CD4-positive, alpha-beta T cell treated with Interferon gamma for 1 hour (primary cell): ENCODE results near the gene TRIM38.
"Not testable (repeated sequence)": the region's sequence is repeated elsewhere in the genome, so short reads cannot be mapped to it uniquely, and the experiment has no call there.

Source experiments
- DNase-seq: peaks from one replicate; pipeline ENCODE4 v3.0.0-alpha.2; 2020

Gene TRIM38

GRCh38 chr6:25943887-25944286, 18.7 kb upstream of the TRIM38 start:
- DNase-seq, result no peak

GRCh38 chr6:25944688-25945574, 17.7 kb upstream of the TRIM38 start:
- DNase-seq, result no peak

- DNase-seq, result not testable (repeated sequence)
Observed at GRCh38 chr6:25945738-25946137, 16.9 kb upstream of the TRIM38 start.

- DNase-seq, result no peak
Observed at GRCh38 chr6:25946631-25947030, 16.0 kb upstream of the TRIM38 start.

- DNase-seq, result not testable (repeated sequence)
Observed at GRCh38 chr6:25947492-25947891, 15.1 kb upstream of the TRIM38 start.

GRCh38 chr6:25949695-25950094, 12.9 kb upstream of the TRIM38 start:
- no peak for DNase-seq

GRCh38 chr6:25950297-25950696, 12.3 kb upstream of the TRIM38 start:
- no peak for DNase-seq

- no peak for DNase-seq
Observed at GRCh38 chr6:25951296-25952032, 11.1 kb upstream of the TRIM38 start.

- no peak for DNase-seq
Observed at GRCh38 chr6:25952535-25952934, 10.1 kb upstream of the TRIM38 start.

GRCh38 chr6:25953733-25954132, 8.9 kb upstream of the TRIM38 start:
- no peak for DNase-seq

- no peak for DNase-seq
Observed at GRCh38 chr6:25954756-25955155, 7.8 kb upstream of the TRIM38 start.

GRCh38 chr6:25956226-25956625, 6.4 kb upstream of the TRIM38 start:
- DNase-seq, result no peak

GRCh38 chr6:25958700-25959162, 3.9 kb upstream of the TRIM38 start:
- no peak for DNase-seq

- no peak for DNase-seq
Observed at GRCh38 chr6:25959890-25960536, 2.6 kb upstream of the TRIM38 start.

GRCh38 chr6:25960734-25961133, 1.9 kb upstream of the TRIM38 start:
- DNase-seq, result no peak

- no peak for DNase-seq
Observed at GRCh38 chr6:25961619-25962148, 918 bp upstream of the TRIM38 start.

GRCh38 chr6:25963426-25964123, 973 bp downstream of the TRIM38 start:
- DNase-seq, result no peak

- DNase-seq, result no peak
Observed at GRCh38 chr6:25965058-25965457, 2.5 kb downstream of the TRIM38 start.

- DNase-seq, result no peak
Observed at GRCh38 chr6:25966711-25967110, 4.1 kb downstream of the TRIM38 start.

- no peak for DNase-seq
Observed at GRCh38 chr6:25968769-25969168, 6.2 kb downstream of the TRIM38 start.

- no peak for DNase-seq
Observed at GRCh38 chr6:25971187-25971821, 8.7 kb downstream of the TRIM38 start.

GRCh38 chr6:25972128-25972527, 9.5 kb downstream of the TRIM38 start:
- no peak for DNase-seq
